ENCODE data around the gene NDUFS7. TPM values are rescaled to one million over a fixed set of nuclear protein-coding genes. Genes with fewer than 3 reads are reported as not detected.

NDUFS7 gene
- total and polyA plus RNA-seq, 9 of the 15 experiments (the other 6 are each of a cell fraction or from before 2014, with no cell fraction given): 6.0 to 271 (median 60.6) TPM

DNA sequence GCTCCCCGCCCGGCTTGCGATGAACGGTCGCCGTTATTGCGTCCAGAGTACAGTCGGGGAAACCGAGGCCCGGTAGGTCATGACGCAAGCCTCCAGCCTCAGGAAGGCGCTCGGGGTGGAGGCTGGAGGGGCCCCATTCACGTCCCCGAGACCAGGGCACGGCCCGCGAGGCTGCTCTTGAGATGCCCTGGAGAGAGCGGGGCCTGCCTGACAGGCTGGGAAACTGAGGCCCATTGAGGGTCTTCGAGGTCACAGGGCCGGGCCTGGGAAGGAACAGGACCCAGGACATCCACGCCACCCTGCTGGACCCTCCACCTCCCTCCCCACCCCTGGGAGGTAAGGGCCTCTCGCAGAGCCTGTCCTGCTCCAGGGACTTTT, 367 bp downstream of the NDUFS7 start (continued):
- TF ChIP-seq ATF6 (CRISPR knock-in tag; IDR thresholded peaks at IDR 0.05) (no peak), POU5F1 (IDR thresholded peaks at IDR 0.05; ENCODE audit: borderline replicate concordance, low read depth, low read length, partially characterized antibody) (no peak), SMAD4 (CRISPR knock-in tag; conservative IDR thresholded peaks at IDR 0.05) (no peak), ARID3A (IDR thresholded peaks at IDR 0.05; ENCODE audit: borderline replicate concordance, low read depth, low read length) (no peak), PHF20 (IDR thresholded peaks at IDR 0.05; ENCODE audit: partially characterized antibody) (no peak), ZFP36 (IDR thresholded peaks at IDR 0.05; ENCODE audit: low read depth, low read length, partially characterized antibody) (no peak), SIN3A (IDR thresholded peaks at IDR 0.05; ENCODE audit: borderline replicate concordance in 2 of 2, control insufficient read depth in 1 of 2, low read depth in 2 of 2, low read length in 2 of 2) (peak in 1 of 2 experiments; percentile 38; a peak in 1 of 4 replicates), ZNF778 (CRISPR knock-in tag; IDR thresholded peaks at IDR 0.05) (no peak), HBP1 (CRISPR knock-in tag; IDR thresholded peaks at IDR 0.05) (0 out of 2 replicates have a peak, but pooled peaks have one; percentile 29), KLF13 (tag; IDR thresholded peaks at IDR 0.05; ENCODE audit: borderline replicate concordance, low read depth) (no peak), GATA2 (CRISPR knock-in tag; IDR thresholded peaks at IDR 0.05) (no peak)
- TF ChIP-seq, protein P1, sequence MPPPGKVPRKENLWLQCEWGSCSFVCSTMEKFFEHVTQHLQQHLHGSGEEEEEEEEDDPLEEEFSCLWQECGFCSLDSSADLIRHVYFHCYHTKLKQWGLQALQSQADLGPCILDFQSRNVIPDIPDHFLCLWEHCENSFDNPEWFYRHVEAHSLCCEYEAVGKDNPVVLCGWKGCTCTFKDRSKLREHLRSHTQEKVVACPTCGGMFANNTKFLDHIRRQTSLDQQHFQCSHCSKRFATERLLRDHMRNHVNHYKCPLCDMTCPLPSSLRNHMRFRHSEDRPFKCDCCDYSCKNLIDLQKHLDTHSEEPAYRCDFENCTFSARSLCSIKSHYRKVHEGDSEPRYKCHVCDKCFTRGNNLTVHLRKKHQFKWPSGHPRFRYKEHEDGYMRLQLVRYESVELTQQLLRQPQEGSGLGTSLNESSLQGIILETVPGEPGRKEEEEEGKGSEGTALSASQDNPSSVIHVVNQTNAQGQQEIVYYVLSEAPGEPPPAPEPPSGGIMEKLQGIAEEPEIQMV (tag; conservative IDR thresholded peaks at IDR 0.05; ENCODE audit: low read depth): no peak
- TF ChIP-seq, protein P2, sequence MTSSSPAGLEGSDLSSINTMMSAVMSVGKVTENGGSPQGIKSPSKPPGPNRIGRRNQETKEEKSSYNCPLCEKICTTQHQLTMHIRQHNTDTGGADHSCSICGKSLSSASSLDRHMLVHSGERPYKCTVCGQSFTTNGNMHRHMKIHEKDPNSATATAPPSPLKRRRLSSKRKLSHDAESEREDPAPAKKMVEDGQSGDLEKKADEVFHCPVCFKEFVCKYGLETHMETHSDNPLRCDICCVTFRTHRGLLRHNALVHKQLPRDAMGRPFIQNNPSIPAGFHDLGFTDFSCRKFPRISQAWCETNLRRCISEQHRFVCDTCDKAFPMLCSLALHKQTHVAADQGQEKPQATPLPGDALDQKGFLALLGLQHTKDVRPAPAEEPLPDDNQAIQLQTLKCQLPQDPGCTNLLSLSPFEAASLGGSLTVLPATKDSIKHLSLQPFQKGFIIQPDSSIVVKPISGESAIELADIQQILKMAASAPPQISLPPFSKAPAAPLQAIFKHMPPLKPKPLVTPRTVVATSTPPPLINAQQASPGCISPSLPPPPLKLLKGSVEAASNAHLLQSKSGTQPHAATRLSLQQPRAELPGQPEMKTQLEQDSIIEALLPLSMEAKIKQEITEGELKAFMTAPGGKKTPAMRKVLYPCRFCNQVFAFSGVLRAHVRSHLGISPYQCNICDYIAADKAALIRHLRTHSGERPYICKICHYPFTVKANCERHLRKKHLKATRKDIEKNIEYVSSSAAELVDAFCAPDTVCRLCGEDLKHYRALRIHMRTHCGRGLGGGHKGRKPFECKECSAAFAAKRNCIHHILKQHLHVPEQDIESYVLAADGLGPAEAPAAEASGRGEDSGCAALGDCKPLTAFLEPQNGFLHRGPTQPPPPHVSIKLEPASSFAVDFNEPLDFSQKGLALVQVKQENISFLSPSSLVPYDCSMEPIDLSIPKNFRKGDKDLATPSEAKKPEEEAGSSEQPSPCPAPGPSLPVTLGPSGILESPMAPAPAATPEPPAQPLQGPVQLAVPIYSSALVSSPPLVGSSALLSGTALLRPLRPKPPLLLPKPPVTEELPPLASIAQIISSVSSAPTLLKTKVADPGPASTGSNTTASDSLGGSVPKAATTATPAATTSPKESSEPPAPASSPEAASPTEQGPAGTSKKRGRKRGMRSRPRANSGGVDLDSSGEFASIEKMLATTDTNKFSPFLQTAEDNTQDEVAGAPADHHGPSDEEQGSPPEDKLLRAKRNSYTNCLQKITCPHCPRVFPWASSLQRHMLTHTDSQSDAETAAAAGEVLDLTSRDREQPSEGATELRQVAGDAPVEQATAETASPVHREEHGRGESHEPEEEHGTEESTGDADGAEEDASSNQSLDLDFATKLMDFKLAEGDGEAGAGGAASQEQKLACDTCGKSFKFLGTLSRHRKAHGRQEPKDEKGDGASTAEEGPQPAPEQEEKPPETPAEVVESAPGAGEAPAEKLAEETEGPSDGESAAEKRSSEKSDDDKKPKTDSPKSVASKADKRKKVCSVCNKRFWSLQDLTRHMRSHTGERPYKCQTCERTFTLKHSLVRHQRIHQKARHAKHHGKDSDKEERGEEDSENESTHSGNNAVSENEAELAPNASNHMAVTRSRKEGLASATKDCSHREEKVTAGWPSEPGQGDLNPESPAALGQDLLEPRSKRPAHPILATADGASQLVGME (CRISPR knock-in tag; IDR thresholded peaks at IDR 0.05): no peak
